ENCODE measurements around the gene RPS13.

DNA sequence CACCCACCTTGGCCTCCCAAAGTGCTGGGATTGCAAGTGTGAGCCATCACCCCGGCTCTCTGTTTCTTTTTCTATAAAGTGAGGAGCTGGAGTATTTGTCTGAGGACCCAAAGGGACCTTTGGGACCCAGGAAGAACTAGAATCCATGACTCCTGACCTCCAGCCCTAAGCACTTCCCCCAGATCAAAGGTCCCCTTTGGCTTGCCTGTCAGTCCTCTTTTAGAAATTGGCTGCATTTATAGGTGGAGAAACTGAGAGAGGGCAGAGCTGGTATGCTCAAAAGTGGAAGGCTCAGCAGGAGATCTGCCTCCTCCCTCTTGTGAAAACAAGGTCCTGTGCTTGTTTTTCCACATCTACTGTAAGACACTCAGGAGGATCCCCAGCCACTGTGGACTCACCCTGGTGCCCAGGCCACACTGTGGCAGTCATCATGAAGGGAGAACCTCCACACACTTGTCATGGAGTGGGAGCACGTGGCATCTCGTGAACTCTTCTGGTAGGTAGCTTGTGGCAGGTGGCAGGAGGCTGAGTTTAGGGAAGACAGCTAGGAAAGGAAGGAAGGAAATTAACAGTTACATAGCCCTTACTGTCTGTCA, 50.9 kb downstream of the RPS13 start:
- TF ChIP-seq POLR2A (IDR thresholded peaks at IDR 0.05): no peak
- no peak for TF ChIP-seq CTCF (IDR thresholded peaks at IDR 0.05)
- no peak for TF ChIP-seq EP300 (IDR thresholded peaks at IDR 0.05; ENCODE audit: low read depth)
